Measurements from ENCODE around the gene TEAD1.

Gene TEAD1

DNA sequence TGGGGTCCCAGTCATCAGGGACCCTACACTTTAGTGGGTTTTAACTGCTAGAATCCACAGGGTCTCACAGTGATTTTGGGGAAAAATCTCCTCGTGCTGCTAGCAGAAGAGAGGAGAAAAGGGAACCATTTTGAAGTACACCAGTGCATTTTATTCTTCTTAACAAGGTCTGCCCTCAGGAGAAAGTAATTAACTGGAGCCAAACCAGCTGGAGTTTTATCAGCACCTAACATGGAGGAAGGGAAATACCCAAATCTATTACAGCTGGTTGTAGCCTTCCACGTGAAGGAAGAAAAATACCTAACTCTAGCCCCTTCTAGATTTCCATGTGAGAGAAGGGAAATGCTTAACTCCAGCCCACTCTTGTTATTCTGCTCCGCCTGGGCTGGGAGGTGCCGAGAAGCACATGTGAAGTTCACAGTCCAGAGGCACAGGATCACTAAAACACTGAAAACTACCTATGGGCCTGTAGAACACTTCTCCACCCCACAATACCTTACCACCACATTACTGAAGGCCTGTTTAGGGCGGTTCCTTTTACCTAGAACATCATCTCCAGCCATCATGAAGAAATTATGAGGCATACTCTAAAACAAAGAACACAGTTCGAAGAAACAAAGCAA is 31.3 kb upstream of the TEAD1 start:
- TF ChIP-seq, protein P1, sequence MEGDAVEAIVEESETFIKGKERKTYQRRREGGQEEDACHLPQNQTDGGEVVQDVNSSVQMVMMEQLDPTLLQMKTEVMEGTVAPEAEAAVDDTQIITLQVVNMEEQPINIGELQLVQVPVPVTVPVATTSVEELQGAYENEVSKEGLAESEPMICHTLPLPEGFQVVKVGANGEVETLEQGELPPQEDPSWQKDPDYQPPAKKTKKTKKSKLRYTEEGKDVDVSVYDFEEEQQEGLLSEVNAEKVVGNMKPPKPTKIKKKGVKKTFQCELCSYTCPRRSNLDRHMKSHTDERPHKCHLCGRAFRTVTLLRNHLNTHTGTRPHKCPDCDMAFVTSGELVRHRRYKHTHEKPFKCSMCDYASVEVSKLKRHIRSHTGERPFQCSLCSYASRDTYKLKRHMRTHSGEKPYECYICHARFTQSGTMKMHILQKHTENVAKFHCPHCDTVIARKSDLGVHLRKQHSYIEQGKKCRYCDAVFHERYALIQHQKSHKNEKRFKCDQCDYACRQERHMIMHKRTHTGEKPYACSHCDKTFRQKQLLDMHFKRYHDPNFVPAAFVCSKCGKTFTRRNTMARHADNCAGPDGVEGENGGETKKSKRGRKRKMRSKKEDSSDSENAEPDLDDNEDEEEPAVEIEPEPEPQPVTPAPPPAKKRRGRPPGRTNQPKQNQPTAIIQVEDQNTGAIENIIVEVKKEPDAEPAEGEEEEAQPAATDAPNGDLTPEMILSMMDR (IDR thresholded peaks at IDR 0.05; ENCODE audit: insufficient read depth, missing control alignments) = no peak
- DNase-seq (ENCODE audit: insufficient read length, low spot score) (no peak), FAIRE-seq (no peak)

DNA sequence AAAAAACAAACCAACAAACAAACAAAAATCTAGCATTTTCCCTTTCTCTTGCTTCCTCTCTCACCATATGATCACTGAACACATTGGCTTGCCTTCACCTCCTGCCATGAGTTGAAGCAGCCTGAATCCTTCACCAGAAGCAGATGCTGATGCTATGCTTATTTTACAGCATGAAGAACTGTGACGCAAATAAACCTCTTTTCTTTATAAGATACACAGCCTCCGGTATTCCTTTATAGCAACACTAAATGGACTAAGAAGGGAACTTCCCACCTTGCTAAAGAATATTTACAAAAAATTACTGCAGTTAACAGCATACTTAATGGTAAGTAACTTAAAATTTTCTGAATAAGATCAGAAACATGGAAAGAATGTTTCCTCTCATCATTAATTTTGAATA is 27.7 kb upstream of the TEAD1 start:
- TF ChIP-seq, protein P1 (IDR thresholded peaks at IDR 0.05; ENCODE audit: insufficient read depth, missing control alignments) = no peak
- no peak for FAIRE-seq
- DNase-seq (ENCODE audit: insufficient read length, low spot score) = no peak

DNA sequence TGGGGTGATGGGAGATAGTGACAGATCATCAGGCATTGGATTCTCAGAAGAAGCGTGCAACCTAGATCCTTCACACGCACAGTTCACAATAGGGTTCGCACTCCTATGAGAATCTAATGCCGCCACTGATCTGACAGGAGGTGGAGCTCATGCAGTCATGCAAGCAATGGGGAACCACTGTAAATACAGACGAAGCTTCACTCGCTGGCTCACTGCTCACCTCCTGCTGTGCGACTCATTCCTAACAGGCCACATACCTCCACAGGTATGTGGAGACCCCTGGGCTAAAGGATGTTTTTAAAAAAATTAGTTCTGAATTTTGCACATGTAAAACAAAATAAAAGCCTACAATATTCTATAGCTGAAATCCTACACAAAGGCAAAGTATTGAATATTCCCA is 20.5 kb upstream of the TEAD1 start:
- FAIRE-seq = no peak

DNA sequence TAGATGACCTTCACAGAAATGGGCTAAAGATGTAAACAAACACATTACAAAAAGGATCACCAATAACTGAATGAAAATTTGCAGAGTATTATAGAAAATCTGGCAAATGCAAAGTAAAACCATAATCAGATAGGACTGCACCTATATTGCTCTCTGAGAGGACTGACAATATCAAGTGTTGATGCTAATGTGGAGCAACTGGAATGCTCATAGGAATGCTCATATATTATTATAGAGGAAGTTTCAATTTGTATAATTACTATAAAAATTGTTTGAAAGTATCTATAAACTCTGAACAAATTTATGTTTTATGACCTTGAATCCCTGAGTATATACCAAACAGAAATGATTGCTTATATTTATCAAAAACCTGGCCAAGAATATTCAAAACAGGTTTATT is 18.4 kb upstream of the TEAD1 start:
- FAIRE-seq = no peak
- no peak for DNase-seq (ENCODE audit: insufficient read length, low spot score)
- TF ChIP-seq, protein P1 (IDR thresholded peaks at IDR 0.05; ENCODE audit: insufficient read depth, missing control alignments) = no peak

More for the DNA sequence above, 20.5 kb upstream of the TEAD1 start:
- TF ChIP-seq, protein P1 (IDR thresholded peaks at IDR 0.05; ENCODE audit: insufficient read depth, missing control alignments) = no peak
- no peak for DNase-seq (ENCODE audit: insufficient read length, low spot score)

DNA sequence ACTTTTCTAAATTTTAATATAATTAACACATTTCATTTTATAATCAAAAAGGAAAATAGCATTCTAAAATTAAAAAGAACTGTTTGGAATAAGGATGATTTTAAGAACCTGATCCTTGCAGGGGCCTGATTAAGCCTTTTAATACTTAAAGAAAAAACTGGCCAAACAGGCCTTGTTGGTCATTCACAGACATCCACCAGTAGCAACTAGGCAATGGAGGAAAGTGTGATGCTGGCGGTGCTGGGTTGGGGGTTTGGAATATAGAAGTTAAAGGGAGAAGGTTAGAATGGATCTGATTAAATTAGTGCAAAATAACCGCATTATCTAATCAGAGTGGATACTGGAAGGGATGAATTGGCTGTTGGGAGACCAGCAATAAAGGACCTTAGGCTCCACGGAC is 16.9 kb upstream of the TEAD1 start:
- FAIRE-seq (no peak), DNase-seq (ENCODE audit: insufficient read length, low spot score) (no peak)
- TF ChIP-seq, protein P1 (IDR thresholded peaks at IDR 0.05; ENCODE audit: insufficient read depth, missing control alignments) = no peak

DNA sequence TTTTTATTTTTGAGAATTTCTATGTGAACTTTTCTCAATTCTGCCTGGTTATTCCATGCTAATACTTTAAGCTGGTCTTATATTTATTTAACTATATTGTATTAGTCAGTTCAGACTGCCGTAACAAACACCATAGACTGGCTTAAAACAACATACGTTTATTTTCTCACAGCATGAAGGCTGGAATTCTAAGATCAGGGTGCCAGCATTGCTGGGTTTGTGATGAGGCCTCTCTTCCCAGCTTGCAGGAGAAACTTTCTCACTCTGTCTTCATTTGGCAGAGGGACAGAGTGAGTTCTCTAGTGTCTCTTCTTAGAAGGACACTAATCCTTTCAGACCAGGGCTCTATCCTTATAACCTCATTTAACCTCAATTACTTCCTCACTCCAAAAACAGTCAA is 16.2 kb upstream of the TEAD1 start:
- DNase-seq (ENCODE audit: insufficient read length, low spot score) (no peak), FAIRE-seq (no peak)
- TF ChIP-seq, protein P1 (IDR thresholded peaks at IDR 0.05; ENCODE audit: insufficient read depth, missing control alignments) = no peak

DNA sequence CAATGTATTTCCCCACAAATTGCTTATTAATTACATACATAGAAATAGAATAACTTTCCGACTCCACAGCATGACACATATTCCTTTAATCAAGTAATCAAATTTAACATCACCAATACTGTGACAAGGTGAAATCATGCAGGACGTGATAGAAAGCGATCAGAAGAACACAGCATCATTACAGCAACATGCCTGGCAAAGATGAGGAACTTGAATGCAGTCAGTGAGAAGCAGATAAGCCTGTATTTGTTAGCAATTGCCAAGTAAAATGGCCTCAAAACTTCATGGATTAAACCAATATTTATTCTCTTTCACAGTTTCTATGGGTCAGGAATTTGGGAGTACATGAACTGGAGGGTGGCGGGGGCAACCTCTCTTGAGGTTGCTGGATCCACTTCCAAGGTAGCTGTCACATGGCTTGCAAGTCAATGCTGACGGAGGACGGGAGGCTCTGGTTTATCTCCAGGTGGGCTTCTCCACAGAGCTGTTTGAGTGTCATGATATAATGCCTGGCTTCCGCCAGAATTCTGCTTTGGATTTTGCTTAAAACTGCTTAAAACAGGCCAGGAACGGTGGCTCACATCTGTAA is 12.0 kb upstream of the TEAD1 start:
- DNase-seq (ENCODE audit: insufficient read length, low spot score) = no peak
- no peak for FAIRE-seq
- TF ChIP-seq, protein P1 (IDR thresholded peaks at IDR 0.05; ENCODE audit: insufficient read depth, missing control alignments) = no peak
